Measurements from ENCODE around the gene OTOP3.
"Not testable (repeated sequence)": the region's sequence is repeated elsewhere in the genome, so short reads cannot be mapped to it uniquely, and the experiment has no call there.

OTOP3 gene, protein sequence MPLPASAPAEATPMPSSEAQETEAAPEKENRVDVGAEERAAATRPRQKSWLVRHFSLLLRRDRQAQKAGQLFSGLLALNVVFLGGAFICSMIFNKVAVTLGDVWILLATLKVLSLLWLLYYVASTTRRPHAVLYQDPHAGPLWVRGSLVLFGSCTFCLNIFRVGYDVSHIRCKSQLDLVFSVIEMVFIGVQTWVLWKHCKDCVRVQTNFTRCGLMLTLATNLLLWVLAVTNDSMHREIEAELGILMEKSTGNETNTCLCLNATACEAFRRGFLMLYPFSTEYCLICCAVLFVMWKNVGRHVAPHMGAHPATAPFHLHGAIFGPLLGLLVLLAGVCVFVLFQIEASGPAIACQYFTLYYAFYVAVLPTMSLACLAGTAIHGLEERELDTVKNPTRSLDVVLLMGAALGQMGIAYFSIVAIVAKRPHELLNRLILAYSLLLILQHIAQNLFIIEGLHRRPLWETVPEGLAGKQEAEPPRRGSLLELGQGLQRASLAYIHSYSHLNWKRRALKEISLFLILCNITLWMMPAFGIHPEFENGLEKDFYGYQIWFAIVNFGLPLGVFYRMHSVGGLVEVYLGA

GRCh38 chr17:74935585-74936469 lies at the start of gene OTOP3:
TSS of gene OTOP3 (plus strand) at chr17:74935898. CDS start at chr17:74935922, 24 bp downstream.
- no peak for DNase-seq

DNA sequence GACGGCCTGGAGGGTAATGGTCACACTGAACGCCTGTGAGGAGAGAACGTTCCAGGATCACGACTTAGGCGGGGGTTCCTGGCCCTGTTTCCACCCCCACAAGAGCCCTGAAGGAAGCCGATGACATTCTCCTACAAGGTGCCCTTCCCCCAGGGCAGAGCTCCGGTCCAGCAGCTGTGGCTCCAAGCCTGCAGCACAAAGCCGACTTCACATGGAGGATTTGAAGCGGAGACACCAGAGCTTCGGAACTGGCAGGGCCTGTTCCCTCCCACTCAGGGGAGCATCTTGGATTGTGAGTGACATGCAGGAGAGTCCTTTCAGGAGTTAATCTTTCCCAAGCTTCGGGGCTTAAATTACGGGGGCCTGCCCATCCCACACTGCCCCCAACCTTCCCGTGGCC lies 47.2 kb upstream of the OTOP3 start:
- no peak for DNase-seq

DNA sequence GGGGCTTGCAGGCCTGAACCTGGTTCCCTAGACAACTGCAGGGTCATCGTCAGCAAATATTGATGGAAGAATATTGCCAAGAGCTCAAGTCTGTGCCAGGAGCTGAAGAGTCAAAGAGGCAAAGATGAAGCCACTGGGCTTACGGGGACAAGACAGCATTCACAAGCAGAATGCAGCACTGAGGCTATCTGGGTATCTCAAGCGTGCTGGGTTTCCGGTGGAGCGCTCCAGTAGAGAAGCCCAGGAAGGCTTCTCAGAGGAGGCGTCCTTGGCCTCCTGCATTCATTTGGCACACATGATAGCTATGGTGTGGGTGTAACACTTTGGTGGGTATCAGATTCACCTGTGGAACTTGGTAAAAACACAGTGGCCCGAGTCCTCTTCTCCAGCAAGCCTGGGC lies 45.1 kb upstream of the OTOP3 start:
- DNase-seq: no peak

DNA sequence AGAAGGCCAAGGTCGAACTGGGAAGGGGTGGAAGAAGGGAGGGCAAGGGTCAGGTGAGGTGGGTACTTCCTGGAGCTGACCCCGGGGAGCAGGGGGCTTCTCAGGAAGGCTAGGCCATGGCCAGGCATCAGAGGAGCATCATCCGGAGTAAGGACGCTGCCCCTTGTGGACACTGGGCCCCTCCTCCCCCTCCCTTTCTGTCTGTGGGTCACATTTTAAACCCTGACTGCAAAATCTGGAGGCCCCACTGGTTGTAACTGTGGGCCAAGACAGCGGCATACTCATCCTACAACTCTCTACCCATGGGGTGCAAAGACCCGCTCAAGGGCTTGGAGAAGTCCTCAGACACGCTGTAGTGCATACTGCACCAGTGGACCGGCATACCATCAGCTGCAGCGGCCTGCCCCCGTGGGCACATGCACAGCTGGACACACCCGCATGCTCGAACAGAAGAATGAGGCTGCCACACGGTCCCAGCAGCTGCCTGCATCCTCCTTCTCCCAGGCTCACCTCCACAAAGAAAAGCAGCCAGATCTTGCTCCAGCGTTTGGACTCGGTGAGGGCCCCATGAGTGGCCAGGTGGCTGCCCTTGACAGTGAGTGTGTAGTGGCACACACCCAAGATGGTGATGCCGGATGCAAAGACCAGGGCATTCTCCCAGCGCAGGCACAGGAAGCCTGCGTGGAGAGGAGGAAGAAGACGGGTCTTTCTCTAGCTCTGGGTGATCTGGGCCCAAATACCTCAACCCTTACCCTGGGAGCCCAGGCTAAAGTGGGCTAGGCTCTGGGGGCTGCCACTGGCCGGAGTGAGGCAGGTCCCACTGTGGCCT lies 43.5 kb upstream of the OTOP3 start:
- DNase-seq: no peak

DNA sequence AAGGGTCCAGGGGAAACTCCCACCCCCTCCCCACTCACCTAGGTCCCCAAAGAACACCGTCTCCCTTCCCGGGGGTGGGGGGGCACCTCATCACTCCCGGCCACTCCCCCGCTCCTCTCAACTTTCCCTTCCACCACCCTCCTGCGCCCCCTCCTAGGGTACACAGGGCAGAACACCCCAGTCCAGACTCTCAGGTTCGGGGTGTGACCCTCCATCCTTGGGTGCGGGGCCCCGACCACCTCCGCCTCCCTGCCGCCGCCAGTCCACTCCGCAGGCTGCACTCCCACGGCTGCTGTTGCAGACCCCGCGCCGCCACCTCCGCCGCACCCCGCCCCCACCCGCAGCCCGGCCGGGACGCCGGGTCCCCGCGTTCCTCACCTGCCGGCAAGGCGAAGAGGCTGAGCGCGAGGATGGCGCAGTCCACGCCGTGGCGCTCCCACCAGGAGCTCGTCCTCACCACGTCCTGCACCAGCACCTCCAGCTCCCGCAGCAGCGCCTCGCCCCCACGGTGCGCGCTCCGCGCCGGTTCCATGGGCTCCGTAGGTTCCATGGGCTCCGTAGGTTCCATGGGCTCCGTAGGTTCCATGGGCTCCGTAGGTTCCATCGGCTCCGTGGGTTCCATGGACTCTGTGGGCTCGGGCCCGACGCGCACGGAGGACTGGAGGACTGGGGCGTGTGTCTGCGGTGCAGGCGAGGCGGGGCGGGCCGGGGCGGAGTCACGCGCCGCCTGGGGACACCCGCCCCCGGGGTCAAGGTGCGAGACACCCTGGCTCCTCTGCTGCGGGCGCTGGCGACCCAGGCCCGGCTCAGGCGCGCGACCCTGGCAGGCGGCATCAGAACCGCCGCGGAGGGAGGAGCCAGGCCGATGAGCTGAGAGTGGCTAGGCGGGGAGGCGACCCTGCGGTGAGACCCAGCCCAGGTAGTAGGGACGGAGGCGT lies 42.5 kb upstream of the OTOP3 start, which contains the start of gene FADS6:
Gene FADS6, minus strand, starts transcription at position 660 of the 938 bp plus-strand sequence. Its CDS starts 38 bp downstream, at position 622.
- DNase-seq: no peak

GRCh38 chr17:74893936-74894671 lies 41.6 kb upstream of the OTOP3 start:
- no peak for DNase-seq

- no peak for DNase-seq
Observed at GRCh38 chr17:74898376-74898946, 37.2 kb upstream of the OTOP3 start.

GRCh38 chr17:74900208-74900607 lies 35.5 kb upstream of the OTOP3 start:
- DNase-seq: no peak

DNA sequence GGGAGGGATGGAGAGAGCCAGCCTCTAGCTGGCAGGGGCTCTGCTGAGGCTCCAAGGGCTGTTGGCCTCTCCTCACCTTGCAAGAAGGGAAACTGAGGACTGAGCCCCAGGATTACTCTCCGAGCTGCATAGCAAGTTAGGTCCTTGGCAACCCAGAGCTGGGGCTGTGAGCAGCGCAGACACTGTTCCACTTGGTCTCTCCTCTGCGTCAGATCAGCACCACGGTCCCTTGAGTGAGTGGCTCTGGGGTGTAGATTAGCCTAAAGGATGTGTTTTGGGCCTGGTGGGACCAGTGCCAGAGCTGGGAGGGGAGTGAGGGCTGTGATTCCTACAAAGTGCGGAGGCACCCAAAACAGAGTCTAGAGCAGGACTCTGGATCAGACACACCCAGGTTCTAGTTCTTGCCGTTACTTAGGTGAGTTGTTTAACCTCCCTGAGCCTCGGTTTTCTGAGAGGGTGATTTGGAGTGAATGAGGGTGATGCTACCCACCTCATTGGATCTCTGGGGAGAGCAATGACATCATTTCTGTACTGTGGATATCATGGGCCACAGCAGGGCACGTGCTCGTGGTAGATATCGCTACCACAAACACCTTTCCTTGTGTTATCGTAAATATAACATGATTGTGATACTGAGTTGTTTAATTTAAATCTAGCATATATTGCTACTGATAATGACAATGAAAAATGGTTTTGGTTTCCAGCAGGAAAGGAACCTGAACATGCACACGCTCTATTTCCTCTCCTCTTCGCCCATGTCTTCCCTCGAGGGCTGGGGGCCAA lies 34.2 kb upstream of the OTOP3 start:
- no peak for DNase-seq

- DNase-seq: no peak
Observed at GRCh38 chr17:74903034-74903433, 32.7 kb upstream of the OTOP3 start.

DNA sequence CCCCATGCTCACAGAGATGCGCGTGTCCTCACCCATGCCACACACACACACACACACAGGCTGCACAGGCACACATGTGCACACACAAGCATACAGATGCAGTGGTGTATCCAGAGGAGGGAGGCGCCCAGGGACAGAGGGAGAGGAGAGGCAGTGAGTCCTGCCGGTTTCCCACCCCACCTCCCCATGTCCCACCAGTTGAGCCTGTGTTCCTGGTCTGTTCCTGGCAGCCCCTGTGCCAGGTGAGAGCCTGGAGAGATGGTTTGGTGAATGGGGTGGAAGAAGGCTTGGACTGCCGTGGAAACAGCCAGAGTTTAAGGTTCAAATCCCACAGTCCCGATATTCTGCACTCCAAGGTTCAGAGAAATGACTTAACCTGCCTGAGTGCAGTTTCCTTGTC lies 32.0 kb upstream of the OTOP3 start:
- DNase-seq: no peak

DNA sequence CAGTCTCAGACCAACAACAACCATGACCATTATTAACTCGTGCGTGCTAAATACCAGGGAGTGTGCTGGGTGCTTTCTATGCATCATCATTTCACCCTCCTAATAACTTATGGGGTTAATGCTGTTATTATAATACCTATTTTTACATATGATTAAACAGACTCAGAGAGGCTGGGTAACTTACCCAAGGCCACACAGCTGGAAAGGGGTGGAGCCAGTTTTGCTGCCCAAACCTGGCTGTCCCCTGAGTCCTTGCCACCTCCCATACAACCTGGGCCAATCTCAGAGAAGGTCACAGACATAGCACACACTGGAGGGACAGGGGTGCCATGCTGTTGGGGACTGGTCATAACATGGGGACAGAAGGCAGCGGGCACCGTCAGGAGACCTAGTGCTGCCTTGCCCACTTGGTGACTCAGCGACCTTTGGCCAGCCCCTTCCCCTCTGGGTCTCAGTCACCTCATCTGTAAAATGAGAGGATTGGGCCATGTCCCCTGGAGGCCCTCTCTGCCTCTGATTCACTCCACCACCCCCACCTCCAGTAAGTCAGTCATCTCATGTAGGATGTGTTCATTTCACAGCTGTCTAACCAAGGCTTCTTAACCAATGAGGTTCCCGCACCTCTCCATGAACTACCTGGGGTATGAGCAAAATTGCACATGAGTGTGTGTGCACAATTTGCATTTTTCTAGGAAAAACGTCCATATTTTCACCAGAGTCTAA lies 30.9 kb upstream of the OTOP3 start:
- DNase-seq: no peak

- not testable (repeated sequence) for DNase-seq
Observed at GRCh38 chr17:74906214-74906793, 29.4 kb upstream of the OTOP3 start.

GRCh38 chr17:74907012-74907411 lies 28.7 kb upstream of the OTOP3 start:
- no peak for DNase-seq

GRCh38 chr17:74909097-74909496 lies 26.6 kb upstream of the OTOP3 start:
- DNase-seq: not testable (repeated sequence)

DNA sequence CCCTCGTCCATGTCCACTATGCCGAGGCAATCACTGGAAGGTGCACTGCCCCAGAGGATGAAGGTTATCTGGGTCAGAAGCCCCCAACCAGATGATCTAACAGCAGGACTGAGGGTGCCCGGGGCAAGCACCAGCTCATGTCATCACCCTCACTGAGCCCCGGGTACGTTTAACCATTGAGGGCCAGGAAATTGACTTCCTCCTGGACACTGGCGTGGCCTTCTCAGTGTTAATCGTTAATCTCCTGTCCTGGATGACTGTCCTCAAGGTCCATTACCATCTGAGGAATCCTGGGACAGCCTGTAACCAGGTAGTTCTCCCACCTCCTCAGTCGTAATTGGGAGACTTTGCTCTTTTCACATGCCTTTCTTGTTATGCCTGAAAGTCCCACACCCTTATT lies 24.3 kb upstream of the OTOP3 start:
- not testable (repeated sequence) for DNase-seq

- DNase-seq: no peak
Observed at GRCh38 chr17:74916136-74916850, 19.4 kb upstream of the OTOP3 start.

- no peak for DNase-seq
Observed at GRCh38 chr17:74916851-74917199, 18.9 kb upstream of the OTOP3 start.
